Caco-2 (cell line): ENCODE results near the gene ACER2. TPM values are rescaled to one million over a fixed set of nuclear protein-coding genes. Genes with fewer than 3 reads are reported as not detected.
A peak's percentile ranks its signal among the peaks of the same experiment; 100 is the strongest.

Experiments used
- BruUV-seq: library from RNA; stranded (reverse); fragments of 400-500 nt; replicated peaks from 2 replicates; lab custom pipeline; 2021; lab: Mats Ljungman, UMichigan
- CTCF ChIA-PET: fragments of 300-600 bp; sonication (Branson Sonifier 250); formaldehyde crosslinking; loops from one replicate; lab custom pipeline; 2022; ENCODE audit warnings: antibody characterized with exemption; lab: Charles Lee
- POLR2A ChIA-PET: fragments of 300-600 bp; sonication (Branson Sonifier 250); formaldehyde crosslinking; loops from one replicate; lab custom pipeline; 2022; ENCODE audit warnings: antibody characterized with exemption; lab: Charles Lee
- DNase-seq, 2 experiments: peaks; one replicate each; pipeline versions ENCODE4 v3.0.0 to v3.0.0-alpha.2; 2020 to 2022
- H3K27me3 ChIP-seq: replicated peaks from 2 replicates; pipeline ENCODE4 v1.6.0; 2011; ENCODE audit warnings: low read length; ENCODE audit not compliant: control insufficient read depth, insufficient read depth
- H3K36me3 ChIP-seq: 2 replicates; pipeline ENCODE4 v1.5.1; 2011; ENCODE audit warnings: low read length; ENCODE audit not compliant: control insufficient read depth, insufficient read depth
- H3K4me1 ChIP-seq: fragments of 250-450 bp; sonication (Bioruptor Pico); 2 replicates; pipeline ENCODE4 v1.5.1; 2020; ENCODE audit warnings: mild to moderate bottlenecking
- H3K4me3 ChIP-seq: 2 replicates; pipeline ENCODE4 v1.5.1; 2011; ENCODE audit warnings: low read depth, mild to moderate bottlenecking, control low read depth, low read length
- H3K9me3 ChIP-seq: fragments of 250-450 bp; sonication (Bioruptor Pico); 2 replicates; pipeline ENCODE4 v1.5.1; 2020; ENCODE audit warnings: mild to moderate bottlenecking, moderate library complexity
- H3K27ac Mint-ChIP-seq: one replicate; pipeline ENCODE4 v1.8.0; 2022; ENCODE audit warnings: mixed read lengths; ENCODE audit not compliant: unreplicated experiment
- H3K27me3 Mint-ChIP-seq: one replicate; pipeline ENCODE4 v1.8.0; 2022; ENCODE audit warnings: mixed read lengths; ENCODE audit not compliant: insufficient read depth, unreplicated experiment
- H3K36me3 Mint-ChIP-seq: one replicate; pipeline ENCODE4 v1.8.0; 2022; ENCODE audit warnings: mild to moderate bottlenecking, mixed read lengths; ENCODE audit not compliant: insufficient read depth, unreplicated experiment
- H3K4me1 Mint-ChIP-seq: one replicate; pipeline ENCODE4 v1.8.0; 2022; ENCODE audit warnings: low read depth, mixed read lengths; ENCODE audit not compliant: unreplicated experiment
- H3K4me3 Mint-ChIP-seq: one replicate; pipeline ENCODE4 v1.8.0; 2022; ENCODE audit warnings: mild to moderate bottlenecking, moderate library complexity, mixed read lengths; ENCODE audit not compliant: unreplicated experiment
- H3K9me3 Mint-ChIP-seq: one replicate; pipeline ENCODE4 v1.8.0; 2022; ENCODE audit warnings: mixed read lengths; ENCODE audit not compliant: unreplicated experiment
- CTCF ChIP-seq, 2 experiments: fragments of 200-600 bp in 1 of 2; IDR thresholded peaks; 1 replicate in 1 of 2; 2 replicates in 1 of 2; pipeline versions ENCODE4 v1.5.1 to v1.8.0; 2011 to 2022; ENCODE audit warnings: antibody characterized with exemption in 1 of 2, control low read depth in 1 of 2, inconsistent platforms in 1 of 2, low read depth in 1 of 2, low read length in 1 of 2, mild to moderate bottlenecking in 1 of 2, moderate library complexity in 1 of 2; ENCODE audit not compliant: insufficient read depth in 1 of 2, severe bottlenecking in 1 of 2, unreplicated experiment in 1 of 2
- intact Hi-C: fragments of 100-400 bp; cut with micrococcal nuclease; formaldehyde crosslinking; loops from one replicate; pipeline ENCODE4 v1.10.0; 2022; ENCODE audit not compliant: unreplicated experiment
- total RNA-seq: library from RNA; stranded (reverse); gene quantifications from 2 replicates; pipeline ENCODE4 v1.2.3, GENCODE V29; 2022

ACER2 gene
- total RNA-seq, 1 experiment from 2014 or later = 2.4 TPM

- Mint-ChIP-seq H3K27me3 (no peaks in the 10 kb centered on the region), H3K27ac (no peak overlapping the region), H3K36me3 (peaks cover 7% of the 10 kb centered on the region), H3K4me3 (peak overlapping the region; percentile 71), H3K4me1 (no peaks in the 10 kb centered on the region), H3K9me3 (no peaks in the 10 kb centered on the region)
- no peaks in the 10 kb centered on the region for H3K27me3 ChIP-seq
- no peak for TF ChIP-seq CTCF (IDR thresholded peaks at IDR 0.05; ENCODE audit: insufficient read depth in 1 of 2, low read depth in 1 of 2, low read length in 1 of 2, severe bottlenecking in 1 of 2, unreplicated experiment in 1 of 2)
- ChIA-PET CTCF (interaction anchor here (0.6 to 1.7 kb wide), 15 partner anchors 8 to 415 kb away, joined by 3 to 12 read pairs (median 3); partner anchors contain the start of genes ACER2, DENND4C and RRAGA), POLR2A (interaction anchor here (0.6 kb wide), 2 partner anchors 11 to 21 kb away, joined by 3 to 7 read pairs; no protein-coding TSS in a partner anchor)
- no peaks in the 10 kb centered on the region for H3K9me3 ChIP-seq
- no peak for DNase-seq
- H3K4me3 ChIP-seq = peak overlapping the region; percentile 29
- no peaks in the 10 kb centered on the region for H3K36me3 ChIP-seq
- no peaks in the 10 kb centered on the region for H3K4me1 ChIP-seq
- BruUV-seq = no TSS peak
- intact Hi-C loops = no loop called here
Measured at GRCh38 chr9:19464061-19464763, 55.4 kb downstream of the ACER2 start.

GRCh38 chr9:19464764-19465585, 56.2 kb downstream of the ACER2 start:
- DNase-seq = peak; percentile 78 to 79
- TF ChIP-seq CTCF (IDR thresholded peaks at IDR 0.05; ENCODE audit: insufficient read depth in 1 of 2, low read depth in 1 of 2, low read length in 1 of 2, severe bottlenecking in 1 of 2, unreplicated experiment in 1 of 2) = peak; percentile 66 to 67
- H3K9me3 ChIP-seq = no peaks in the 10 kb centered on the region
- Mint-ChIP-seq H3K36me3 (peaks cover 7% of the 10 kb centered on the region), H3K4me1 (no peaks in the 10 kb centered on the region), H3K9me3 (no peaks in the 10 kb centered on the region), H3K27me3 (peaks cover 2% of the 10 kb centered on the region), H3K27ac (no peak overlapping the region), H3K4me3 (peak overlapping the region; percentile 71)
- POLR2A ChIA-PET = interaction anchor here (0.6 to 0.8 kb wide), 4 partner anchors 12 to 416 kb away, joined by 3 to 7 read pairs (median 3); partner anchors contain the start of gene RRAGA
- no TSS peak for BruUV-seq
- intact Hi-C loops = no loop called here
- no peaks in the 10 kb centered on the region for H3K36me3 ChIP-seq
- no peaks in the 10 kb centered on the region for H3K4me1 ChIP-seq
- CTCF ChIA-PET = interaction anchor here (0.5 to 1.7 kb wide), 26 partner anchors 8 to 585 kb away, joined by 3 to 12 read pairs (median 3); partner anchors contain the start of genes ACER2, DENND4C and RRAGA
- H3K27me3 ChIP-seq = no peaks in the 10 kb centered on the region
- peak overlapping the region; percentile 29 for H3K4me3 ChIP-seq
